NCI-H1417 (cell line): ENCODE data around the gene KCTD11.

ENCODE experiments used
- DNase-seq, 3 experiments: peaks; one replicate each; lab custom pipeline; 2025; lab: John Stamatoyannopoulos, UW

The KCTD11 gene

GRCh38 chr17:7374353-7374752 lies 22.4 kb downstream of the KCTD11 start:
- no peak for DNase-seq

GRCh38 chr17:7379134-7379533 lies 27.2 kb downstream of the KCTD11 start:
- no peak for DNase-seq

GRCh38 chr17:7380321-7380720 lies 28.4 kb downstream of the KCTD11 start:
- DNase-seq: peak in 2 of 3 experiments; percentile 6 to 23

- DNase-seq: peak in 2 of 3 experiments; percentile 9 to 14
These were observed 29.1 kb downstream of the KCTD11 start, which contains the start of gene TNK1 for GRCh38 chr17:7380855-7381683. TSS of gene TNK1 (plus strand) at chr17:7381089. CDS start at chr17:7382927, 1,838 bp downstream.

GRCh38 chr17:7382901-7383300 lies 30.9 kb downstream of the KCTD11 start:
- no peak for DNase-seq

GRCh38 chr17:7383371-7383741 lies 31.4 kb downstream of the KCTD11 start:
- no peak for DNase-seq

GRCh38 chr17:7383742-7384488 lies 32.0 kb downstream of the KCTD11 start:
- peak in 1 of 3 experiments; percentile 63 for DNase-seq

- no peak for DNase-seq
These were observed 32.6 kb downstream of the KCTD11 start for GRCh38 chr17:7384489-7385081.

- DNase-seq: no peak
These were observed 36.9 kb downstream of the KCTD11 start for GRCh38 chr17:7388856-7389255.

- DNase-seq: no peak
These were observed 38.3 kb downstream of the KCTD11 start for GRCh38 chr17:7389924-7390910.

- DNase-seq: no peak
These were observed 39.3 kb downstream of the KCTD11 start for GRCh38 chr17:7391307-7391706.

- no peak for DNase-seq
These were observed 41.0 kb downstream of the KCTD11 start for GRCh38 chr17:7392696-7393612.

GRCh38 chr17:7393613-7394451 lies 41.9 kb downstream of the KCTD11 start:
- peak; percentile 46 to 75 (median 68) for DNase-seq

GRCh38 chr17:7394452-7395191 lies 42.7 kb downstream of the KCTD11 start, which contains the start of gene PLSCR3:
TSS of gene PLSCR3 (minus strand) at chr17:7394525. CDS start at chr17:7394110, 415 bp downstream.
- peak; percentile 75 to 81 (median 77) for DNase-seq

- DNase-seq: no peak
These were observed 44.2 kb downstream of the KCTD11 start for GRCh38 chr17:7396147-7396546.

- DNase-seq: no peak
These were observed 46.6 kb downstream of the KCTD11 start for GRCh38 chr17:7398612-7399011.

GRCh38 chr17:7403043-7403726 lies 51.2 kb downstream of the KCTD11 start:
- peak in 2 of 3 experiments; percentile 68 to 71 for DNase-seq

- peak in 2 of 3 experiments; percentile 82 to 89 for DNase-seq
These were observed 51.7 kb downstream of the KCTD11 start for GRCh38 chr17:7403727-7403976.
